ENCODE measurements around the gene VARS2.

DNA sequence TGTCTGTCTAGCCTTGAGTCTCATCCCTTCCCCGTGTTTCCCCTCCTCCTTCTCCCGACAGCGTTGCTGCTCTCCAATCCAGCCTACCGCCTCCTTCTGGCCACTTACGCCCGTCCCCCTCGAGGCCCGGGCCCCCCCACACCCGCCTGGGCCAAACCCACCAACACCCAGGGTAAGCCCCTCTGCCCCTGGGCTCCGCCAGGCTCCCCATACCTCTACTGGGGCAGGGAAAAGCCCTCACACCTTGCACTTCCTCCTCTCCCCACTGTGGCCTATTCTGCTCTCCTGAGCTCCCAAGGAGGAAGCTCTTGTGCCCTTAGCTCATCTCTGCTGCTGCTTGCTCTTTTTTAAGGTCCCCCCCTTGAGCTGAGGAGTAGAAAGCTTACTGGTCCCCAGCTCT, 18.7 kb upstream of the VARS2 start:
- TF ChIP-seq, protein P1, sequence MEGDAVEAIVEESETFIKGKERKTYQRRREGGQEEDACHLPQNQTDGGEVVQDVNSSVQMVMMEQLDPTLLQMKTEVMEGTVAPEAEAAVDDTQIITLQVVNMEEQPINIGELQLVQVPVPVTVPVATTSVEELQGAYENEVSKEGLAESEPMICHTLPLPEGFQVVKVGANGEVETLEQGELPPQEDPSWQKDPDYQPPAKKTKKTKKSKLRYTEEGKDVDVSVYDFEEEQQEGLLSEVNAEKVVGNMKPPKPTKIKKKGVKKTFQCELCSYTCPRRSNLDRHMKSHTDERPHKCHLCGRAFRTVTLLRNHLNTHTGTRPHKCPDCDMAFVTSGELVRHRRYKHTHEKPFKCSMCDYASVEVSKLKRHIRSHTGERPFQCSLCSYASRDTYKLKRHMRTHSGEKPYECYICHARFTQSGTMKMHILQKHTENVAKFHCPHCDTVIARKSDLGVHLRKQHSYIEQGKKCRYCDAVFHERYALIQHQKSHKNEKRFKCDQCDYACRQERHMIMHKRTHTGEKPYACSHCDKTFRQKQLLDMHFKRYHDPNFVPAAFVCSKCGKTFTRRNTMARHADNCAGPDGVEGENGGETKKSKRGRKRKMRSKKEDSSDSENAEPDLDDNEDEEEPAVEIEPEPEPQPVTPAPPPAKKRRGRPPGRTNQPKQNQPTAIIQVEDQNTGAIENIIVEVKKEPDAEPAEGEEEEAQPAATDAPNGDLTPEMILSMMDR (optimal IDR thresholded peaks at IDR 0.05 in 1 of 3, IDR thresholded peaks at IDR 0.05 in 1 of 3, conservative IDR thresholded peaks at IDR 0.05 in 1 of 3; ENCODE audit: extremely low read depth in 1 of 3, insufficient read depth in 2 of 3, low read length in 3 of 3), result no peak
- TF ChIP-seq EZH2 (IDR thresholded peaks at IDR 0.05; ENCODE audit: low read length), result no peak

Measured in keratinocyte (primary cell).